NCI-H2107 treated with DMSO at 0.1 percent for 48 hours (cell line): Measurements from ENCODE around the gene ZNF747.

Source experiments
- DNase-seq: peaks from one replicate; lab custom pipeline; 2025; ENCODE audit not compliant: unreplicated experiment; lab: John Stamatoyannopoulos, UW

Gene ZNF747

DNA sequence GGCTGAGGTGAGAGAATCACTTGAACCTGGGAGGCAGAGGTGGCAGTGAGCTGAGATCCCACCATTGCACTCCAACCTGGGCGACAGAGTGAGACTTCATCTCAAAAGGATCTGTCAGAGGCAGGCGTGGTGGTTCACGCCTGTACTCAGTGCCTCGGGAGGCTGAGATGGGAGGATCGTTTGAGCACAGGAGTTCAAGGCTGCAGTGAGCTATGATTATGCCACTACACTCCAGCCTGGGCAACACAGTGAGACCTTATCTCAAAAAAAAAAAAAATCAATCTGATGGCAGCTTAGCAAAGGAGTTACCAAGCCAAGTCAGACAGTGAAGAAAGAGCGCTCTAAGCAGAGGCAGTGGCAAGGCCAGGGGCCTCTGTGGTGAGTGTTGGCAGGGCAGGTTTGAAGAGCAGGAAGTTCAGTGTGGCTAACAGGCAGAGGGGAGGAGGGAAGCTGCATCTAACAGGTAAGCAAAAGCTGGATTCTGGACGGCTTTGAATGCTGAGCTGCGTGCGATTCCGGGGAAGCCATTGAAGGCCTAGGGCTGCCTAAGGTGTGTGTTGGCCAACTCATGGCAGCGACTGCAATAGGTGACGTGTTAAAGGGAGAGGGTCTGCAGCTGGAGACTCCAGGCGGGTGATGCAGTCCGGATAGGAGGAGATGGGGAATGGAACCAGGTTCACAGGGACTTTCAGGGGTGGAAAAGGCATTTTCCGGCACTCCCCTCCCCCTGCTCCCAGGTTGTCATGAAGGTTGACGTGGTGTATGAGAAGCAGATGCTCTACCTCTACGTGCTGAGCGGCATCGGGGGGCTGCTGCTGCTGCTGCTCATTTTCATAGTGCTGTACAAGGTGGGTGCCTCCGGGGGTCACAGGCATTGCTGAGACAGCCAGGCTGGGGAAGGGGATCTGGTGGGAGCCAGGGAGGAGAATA is 15.3 kb downstream of the ZNF747 start:
- no peak for DNase-seq

DNA sequence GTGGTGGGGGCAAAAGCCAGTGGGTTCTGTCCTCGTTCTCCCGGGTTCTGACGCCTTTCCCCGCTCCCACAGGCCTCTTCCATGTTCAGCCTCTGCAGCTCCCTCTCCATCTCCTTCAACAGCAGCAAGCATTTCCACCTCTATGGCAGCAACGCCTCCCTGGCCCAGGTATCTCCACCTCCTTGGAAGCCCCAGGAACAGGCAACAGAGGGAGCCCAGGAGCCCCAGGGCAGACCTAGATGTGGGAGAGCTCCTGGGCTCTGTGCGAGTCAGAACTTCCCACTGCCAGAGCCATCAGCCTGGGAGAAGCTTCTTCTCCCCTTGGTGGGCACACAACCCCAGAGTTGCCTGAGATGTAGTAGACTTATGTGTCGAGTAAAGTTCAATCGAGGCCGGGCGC is 16.1 kb downstream of the ZNF747 start:
- no peak for DNase-seq

DNA sequence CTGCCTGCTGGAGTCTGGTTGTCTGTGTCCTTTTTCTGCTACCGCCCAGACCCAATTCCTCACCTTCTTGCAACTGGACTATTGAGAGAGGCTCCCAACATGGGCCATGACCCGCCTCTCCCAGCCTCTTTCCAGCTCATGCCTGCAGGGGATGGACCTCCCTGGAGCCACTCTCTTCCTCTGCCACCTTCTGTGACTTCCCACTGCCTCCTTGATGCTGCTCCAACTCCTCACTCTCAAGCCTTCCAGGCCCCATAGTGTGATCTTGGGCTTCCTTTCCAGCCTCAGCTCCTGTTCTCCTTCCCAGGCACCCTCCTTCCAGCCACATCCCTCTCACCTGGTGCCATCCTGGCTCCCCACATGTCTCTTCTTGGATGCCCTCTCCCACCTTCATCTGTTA is 19.4 kb downstream of the ZNF747 start:
- DNase-seq = no peak

DNA sequence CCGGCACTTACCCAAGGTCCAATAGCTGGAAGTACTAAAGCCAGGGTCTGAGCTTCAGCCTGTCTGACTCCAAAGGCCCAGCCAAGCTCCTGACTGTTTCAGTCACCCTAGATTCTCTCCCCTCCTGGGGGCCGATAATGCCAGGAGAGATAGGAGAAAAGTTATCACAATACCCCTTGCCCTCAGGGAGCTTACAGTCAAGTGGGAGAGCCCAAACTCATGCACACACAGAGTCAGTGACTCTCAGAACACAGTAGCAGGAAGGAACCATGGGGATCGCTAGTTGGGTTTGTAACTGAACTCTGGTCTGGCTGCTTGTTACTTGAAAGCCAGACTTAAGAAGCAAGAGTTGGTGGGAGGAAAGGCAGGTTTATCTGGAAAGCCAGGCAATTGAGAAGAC is 23.1 kb downstream of the ZNF747 start:
- no peak for DNase-seq

DNA sequence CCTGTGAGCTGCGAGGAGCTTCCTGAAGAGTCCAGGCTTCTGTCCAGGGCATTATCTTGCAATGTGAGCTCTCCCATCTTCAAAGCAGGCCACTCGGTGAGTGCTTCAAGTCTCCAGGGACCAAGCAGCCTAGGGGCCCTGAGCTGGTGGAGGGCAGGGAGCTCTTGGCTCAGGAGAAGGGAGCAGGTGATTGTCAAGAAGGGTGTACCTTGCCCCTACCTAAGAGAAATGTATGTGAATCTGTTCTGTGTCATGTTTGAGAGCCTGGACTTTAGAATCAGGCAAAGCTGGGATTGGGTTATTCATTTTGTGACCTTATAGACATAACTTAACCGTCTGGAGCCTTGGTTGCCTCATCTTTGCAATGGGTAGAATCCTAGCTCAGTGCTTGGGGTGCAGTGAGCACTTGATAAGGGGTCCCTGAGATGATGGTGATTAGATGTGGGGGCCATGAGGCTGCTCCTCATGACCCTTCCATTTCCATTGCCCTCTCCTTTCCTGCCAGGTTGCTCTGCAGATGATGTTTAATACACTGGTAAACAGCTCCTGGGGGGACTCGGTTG is 24.2 kb downstream of the ZNF747 start:
- no peak for DNase-seq

DNA sequence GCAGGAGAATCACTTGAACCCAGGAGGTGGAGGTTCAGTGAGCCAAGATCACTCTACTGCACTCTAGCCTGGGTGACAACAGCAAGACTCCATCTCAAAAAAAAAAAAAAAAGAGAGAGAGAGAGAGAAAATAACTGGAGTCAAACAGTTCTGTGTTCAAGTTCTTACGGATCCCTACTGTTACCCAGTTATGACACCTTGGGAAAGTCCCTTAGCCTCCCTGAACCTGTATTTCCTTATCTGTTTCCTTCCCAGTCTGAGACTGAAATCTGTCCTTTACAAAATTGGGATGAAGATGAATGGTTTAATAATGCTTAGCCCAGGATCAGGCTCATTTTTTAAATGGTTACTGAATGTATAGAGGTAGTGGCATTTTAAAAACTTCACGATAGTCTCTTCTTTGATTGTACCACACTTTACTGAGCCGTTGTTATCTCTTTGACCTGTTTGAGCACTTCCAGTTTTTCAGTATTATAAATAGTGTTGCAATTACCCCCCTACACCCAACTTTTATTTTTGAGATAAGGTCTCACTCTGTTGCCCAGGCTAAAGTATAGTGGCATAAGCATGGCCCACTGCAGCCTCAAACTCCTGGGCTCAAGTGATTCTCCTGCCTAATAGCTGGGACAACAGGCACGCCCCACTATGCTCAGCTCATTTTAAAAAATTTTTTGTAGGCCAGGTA is 25.4 kb downstream of the ZNF747 start:
- DNase-seq = no peak

DNA sequence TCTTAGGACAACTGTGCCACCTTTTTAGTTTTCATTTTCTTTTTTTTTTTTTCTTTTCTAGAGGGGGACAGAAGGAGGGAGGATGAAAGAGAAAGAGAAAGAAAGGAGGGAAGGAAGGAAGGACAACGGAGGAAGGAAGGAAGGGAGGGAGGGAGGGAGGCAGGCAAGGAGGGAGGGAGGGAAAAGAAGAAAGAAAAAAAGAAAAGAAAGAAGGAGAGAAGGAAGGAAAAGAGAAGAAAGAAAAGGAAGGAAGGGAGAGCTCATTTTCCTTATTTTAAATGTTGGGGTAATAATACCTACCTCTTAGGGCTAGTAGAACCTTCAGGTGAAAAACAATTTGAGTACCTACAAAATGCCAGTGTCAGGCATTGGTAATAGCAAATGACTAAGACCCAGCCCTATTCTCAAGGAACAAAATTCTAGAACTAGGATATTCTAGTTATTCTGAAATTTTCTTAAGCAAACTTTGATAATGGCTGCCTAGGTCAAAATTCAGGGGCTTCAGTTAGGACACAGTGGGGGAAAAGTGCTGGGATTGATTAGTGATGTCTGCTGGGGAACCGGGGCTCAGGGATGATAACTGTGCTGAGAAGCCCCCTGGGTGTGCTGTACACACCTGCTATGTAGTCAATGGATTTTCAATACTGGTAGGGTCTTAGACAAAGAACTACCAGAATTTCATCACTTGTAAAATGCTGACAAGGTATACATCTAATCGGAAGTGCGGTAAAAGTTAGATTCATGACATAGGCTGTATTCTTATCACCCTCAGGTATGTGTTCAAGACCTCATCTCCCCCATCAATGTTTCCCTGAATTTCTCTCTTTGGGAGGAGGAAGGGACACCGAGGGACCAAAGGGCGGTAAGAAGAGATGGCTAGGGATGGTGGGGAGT is 31.0 kb downstream of the ZNF747 start:
- DNase-seq = no peak

DNA sequence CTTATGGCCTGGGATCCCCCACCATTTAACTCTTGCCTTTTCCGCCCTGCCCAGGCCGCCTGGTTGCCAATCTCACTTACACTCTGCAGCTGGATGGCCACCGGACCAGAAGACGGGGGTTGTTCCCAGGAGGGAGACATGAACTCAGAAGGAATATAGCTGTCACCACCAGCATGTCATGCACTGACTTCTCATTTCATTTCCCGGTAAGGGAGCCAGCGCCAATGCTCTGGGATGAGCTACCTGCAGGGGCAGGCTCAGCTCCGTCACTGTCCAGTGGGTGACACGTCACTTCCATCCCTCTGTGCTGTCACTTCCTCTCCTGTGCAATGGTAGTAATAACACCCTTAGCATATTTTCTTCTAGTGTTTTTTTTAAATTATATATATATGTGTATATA is 35.4 kb downstream of the ZNF747 start:
- DNase-seq = no peak

DNA sequence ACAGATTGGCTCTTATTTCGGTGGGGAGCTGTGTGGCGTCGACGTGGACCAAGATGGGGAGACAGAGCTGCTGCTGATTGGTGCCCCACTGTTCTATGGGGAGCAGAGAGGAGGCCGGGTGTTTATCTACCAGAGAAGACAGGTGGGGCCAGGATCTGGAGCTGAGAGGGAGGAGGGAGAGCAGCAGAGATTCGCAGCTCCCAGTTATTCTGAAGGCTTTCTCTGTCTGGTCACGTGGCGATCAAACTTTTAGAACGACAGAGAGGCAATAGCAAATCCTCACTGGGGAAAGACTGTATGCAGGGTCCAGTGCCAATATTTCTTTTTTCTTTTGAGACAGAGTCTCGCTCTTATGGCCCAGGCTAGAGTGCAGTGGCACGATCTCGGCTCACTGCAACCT is 39.9 kb downstream of the ZNF747 start:
- no peak for DNase-seq

DNA sequence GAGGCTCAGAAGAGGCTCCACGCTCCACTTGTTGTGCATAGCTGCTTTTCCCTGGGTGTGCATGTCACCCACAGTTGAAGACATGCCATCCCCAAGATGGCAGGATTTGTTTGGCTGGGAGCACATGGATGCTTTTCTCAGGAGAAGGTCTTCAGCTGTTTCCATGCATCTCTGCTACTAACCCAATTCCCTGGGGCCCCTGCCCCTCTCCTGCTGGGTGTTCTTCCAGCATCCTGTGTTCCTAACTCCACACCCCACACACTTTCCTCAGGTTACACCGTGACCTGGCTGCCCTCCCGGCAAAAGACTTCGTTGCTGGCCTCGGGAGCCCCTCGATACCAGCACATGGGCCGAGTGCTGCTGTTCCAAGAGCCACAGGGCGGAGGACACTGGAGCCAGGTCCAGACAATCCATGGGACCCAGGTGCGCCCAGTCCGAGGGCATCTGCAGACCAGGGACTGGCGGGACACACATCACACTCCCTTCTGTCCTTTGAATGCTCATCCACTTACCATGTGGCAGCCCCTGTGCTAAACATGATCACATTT is 40.6 kb downstream of the ZNF747 start:
- DNase-seq = no peak

DNA sequence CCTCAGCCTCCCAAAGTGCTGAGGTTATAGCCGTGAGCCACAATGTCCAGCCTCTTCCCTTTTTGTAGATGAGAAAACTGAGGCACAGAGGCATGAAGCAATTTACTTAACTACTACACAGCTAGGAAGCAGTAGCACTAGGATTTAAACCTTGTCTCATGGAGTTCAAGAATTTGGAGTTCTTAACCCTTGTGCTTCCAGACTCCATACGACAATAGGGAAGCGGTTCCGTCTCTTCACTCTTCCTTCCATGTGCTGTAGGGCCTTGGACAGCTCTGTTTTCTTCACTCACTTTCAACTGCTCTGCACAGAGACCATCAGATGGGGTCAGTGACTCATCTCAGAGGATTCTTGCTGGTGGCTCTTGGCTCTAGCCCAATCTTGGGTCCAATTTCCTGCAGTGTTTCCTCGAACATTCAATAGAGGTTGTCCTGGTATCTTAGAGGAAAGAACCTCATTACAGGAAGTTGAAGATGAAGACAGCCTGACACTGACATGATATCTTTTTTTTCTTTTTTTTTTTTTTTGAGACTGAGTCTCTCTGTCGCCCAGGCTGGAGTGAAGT is 42.8 kb downstream of the ZNF747 start:
- no peak for DNase-seq

DNA sequence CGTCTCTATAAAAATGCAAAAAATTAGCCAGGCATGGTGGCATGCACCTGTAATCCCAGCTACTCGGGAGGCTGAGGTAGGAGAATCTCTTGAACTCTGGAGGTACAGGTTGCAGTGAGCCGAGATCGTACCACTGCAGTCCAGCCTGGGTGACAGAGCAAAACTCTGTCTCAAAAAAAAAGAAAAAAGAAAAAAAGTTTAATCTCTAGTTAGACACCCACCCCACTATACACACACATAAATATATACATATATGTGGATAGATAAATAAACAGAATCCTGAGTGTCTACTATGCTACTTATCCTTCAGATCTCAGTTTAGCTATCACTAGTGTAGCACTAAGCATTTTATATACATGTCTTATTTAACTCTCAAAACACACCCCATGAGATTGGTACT is 43.4 kb downstream of the ZNF747 start:
- DNase-seq = no peak

DNA sequence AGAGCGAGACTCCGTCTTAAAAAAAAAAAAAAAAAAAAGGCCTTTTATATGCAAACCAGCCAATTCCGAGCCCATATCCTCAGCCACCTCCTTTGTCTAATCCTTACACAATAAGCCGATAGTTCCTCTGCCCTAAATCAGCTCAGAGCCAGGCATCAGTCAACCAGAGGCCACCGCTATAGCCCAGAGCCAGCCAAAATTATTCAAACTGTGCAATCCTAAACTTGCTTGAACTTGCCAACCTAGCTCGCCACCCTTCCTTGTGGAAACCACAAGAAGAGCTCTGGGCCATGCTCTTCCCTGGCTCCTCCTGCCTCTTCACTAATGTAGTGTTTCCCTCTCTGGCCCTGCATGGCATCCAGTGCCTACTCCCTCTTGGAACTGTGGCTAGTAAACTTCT is 44.4 kb downstream of the ZNF747 start:
- DNase-seq = no peak

DNA sequence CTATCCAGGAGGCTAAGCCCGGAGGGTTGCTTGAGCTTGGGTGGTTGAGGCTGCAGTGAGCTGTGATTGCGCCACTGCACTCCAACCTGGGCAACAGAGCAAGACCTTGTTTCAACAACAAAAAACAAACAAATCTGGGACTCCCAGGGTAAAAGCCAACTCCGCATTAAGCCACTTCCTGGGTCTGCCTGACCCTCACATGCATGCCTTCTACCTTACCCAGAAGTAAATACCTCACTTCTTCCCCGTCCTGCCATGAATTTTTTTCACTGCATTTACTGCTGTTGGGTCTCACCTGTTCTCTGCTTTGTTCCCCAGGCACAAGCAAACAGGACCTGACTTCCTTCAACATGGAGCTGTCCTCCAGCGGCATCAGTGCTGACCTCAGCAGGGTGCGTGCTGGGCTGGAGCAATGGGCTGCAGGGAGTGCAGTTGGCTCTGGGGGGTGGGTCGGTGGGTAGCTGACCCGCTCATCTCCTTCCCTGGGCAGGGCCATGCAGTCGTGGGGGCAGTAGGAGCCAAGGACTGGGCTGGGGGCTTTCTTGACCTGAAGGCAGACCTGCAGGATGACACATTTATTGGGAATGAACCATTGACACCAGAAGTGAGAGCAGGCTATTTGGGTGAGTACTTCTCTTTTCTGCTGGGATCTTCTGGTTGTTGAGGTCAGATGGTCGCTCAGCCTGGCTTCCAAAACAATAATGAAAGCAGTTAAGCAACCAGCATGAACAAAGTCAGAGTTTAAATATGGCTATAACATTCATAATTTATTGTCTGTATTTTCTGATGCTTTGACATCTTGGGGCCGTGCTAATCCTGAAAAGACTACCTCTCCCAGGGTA is 45.7 kb downstream of the ZNF747 start:
- no peak for DNase-seq

DNA sequence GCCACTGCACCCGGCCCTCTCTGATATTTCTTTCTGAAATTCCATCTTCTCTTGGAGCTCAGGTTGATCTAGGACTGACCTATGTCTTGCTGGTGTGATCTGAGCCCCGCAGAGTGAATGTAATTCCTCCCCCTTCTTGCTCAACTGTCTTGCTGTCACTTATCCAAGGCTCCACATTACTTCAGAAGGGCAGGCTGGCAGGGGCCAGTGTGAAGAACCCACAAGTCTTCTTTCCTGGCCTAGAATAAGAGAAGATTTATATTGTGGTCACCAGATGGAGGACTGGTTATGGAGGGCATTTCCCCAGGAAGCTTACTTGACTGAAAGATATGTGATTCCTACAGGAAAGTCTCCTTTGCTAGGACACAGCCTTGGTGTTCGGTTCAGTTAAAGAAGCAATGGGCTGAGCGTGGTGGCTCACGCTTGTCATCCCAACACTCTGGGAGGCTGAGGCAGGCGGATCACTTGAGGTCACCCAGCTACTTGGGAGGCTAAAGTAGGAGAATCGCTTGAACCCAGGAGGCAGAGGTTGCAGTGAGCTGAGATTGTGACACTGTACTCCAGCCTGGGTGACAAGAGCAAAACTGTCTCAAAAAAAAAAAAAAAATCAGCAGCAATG is 48.7 kb downstream of the ZNF747 start:
- DNase-seq = no peak

DNA sequence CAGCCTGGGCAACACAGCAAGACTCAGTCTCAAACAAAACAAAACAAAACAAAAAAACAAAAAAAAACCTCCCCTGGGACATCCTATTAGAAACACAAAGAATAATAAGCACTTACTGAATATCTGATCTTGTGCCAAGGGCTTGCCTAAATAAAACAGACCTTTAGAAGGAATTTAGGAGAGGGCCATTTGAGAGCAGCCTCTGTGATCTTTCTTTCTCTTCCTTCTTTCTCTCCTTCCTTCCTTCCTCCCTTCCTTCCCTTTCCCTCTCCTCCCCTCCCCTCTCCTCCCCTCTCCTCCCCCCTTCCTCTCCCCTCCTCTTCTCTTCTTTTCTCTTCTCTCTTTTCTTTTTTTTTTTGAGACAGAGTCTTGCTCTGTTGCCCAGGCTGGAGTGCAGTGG is 49.8 kb downstream of the ZNF747 start:
- DNase-seq = no peak

DNA sequence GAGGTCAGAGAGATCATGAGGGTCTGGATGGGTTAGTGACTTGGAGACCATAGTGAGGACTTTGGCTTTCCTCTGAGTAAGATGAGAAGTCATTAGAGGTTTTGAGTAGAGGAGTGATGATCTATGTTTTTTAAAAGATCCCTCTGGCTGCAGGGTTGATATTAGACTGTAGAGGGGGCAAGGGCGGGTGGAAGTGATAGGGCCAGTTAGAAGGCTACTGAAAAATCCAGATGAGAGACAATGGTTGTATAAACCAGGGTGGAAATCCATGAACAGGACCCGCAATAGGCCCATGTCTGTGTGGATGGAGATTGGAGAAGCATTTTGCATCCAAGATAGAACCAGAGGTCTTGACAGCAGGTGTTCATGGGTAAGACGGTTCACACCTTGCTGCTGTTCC is 52.3 kb downstream of the ZNF747 start:
- no peak for DNase-seq

DNA sequence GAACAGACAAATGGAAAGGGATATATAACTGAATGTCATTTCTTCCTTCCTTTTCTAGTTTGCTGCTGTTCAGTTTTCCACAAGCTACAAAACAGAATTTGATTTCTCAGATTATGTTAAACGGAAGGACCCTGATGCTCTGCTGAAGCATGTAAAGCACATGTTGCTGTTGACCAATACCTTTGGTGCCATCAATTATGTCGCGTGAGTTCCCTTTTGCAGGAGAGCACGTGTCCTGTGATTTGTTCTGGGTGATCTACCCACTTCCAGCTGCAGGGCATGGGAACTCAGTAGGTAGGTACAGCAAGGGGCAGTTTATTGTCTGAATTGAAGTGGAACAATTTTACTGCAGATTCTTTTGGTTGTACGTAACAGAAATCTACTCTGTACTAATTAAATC is 53.3 kb downstream of the ZNF747 start:
- no peak for DNase-seq
